Stimulated activated CD4-positive, alpha-beta T cell treated with anti-CD3 and anti-CD28 coated beads, Interleukin-15, amount 100 ng/mL, for 48 hours (primary cell): ENCODE measurements around the gene KLHDC4.

Source experiments
- DNase-seq, 2 donors: peaks; one replicate each; pipeline ENCODE4 v3.0.0-alpha.2; 2020; ENCODE audit warnings: low read depth in 2 of 2

KLHDC4 gene

GRCh38 chr16:87698676-87699199 is 67.0 kb downstream of the KLHDC4 start:
- DNase-seq = no peak

- DNase-seq = no peak
These were observed 67.5 kb downstream of the KLHDC4 start for GRCh38 chr16:87698241-87698640.

GRCh38 chr16:87697792-87698191 is 68.0 kb downstream of the KLHDC4 start:
- no peak for DNase-seq

GRCh38 chr16:87697256-87697655 is 68.5 kb downstream of the KLHDC4 start:
- DNase-seq = no peak

- DNase-seq = no peak
These were observed 69.1 kb downstream of the KLHDC4 start for GRCh38 chr16:87696726-87697125.

- DNase-seq = no peak
These were observed 70.3 kb downstream of the KLHDC4 start for GRCh38 chr16:87695534-87695933.

- no peak for DNase-seq
These were observed 71.2 kb downstream of the KLHDC4 start for GRCh38 chr16:87694441-87695125.

- DNase-seq = no peak
These were observed 72.0 kb downstream of the KLHDC4 start for GRCh38 chr16:87693827-87694226.

- DNase-seq = no peak
These were observed 73.0 kb downstream of the KLHDC4 start for GRCh38 chr16:87692756-87693155.

GRCh38 chr16:87692176-87692575 is 73.6 kb downstream of the KLHDC4 start:
- no peak for DNase-seq

GRCh38 chr16:87691686-87692079 is 74.1 kb downstream of the KLHDC4 start:
- DNase-seq = no peak

- DNase-seq = no peak
These were observed 74.7 kb downstream of the KLHDC4 start for GRCh38 chr16:87690911-87691685.

- no peak for DNase-seq
These were observed 75.8 kb downstream of the KLHDC4 start for GRCh38 chr16:87689956-87690465.

- no peak for DNase-seq
These were observed 76.6 kb downstream of the KLHDC4 start for GRCh38 chr16:87688876-87689815.

- no peak for DNase-seq
These were observed 77.7 kb downstream of the KLHDC4 start for GRCh38 chr16:87687998-87688529.

- DNase-seq = no peak
These were observed 78.5 kb downstream of the KLHDC4 start for GRCh38 chr16:87687126-87687910.

GRCh38 chr16:87686697-87687096 is 79.1 kb downstream of the KLHDC4 start:
- DNase-seq = no peak

- DNase-seq = no peak
These were observed 80.0 kb downstream of the KLHDC4 start for GRCh38 chr16:87685766-87686165.

GRCh38 chr16:87685405-87685755 is 80.4 kb downstream of the KLHDC4 start:
- no peak for DNase-seq

- no peak for DNase-seq
These were observed 80.9 kb downstream of the KLHDC4 start for GRCh38 chr16:87684711-87685404.
